CD4-positive, alpha-beta T cell treated with Interleukin-6 for 4 hours (primary cell): ENCODE data around the gene RAB1A.
A peak's percentile ranks its signal among the peaks of the same experiment; 100 is the strongest.
"Not testable (repeated sequence)": the region's sequence is repeated elsewhere in the genome, so short reads cannot be mapped to it uniquely, and the experiment has no call there.

Experiments used
- DNase-seq: peaks from one replicate; pipeline ENCODE4 v3.0.0-alpha.2; 2020; ENCODE audit warnings: mixed read lengths

Gene RAB1A

DNA sequence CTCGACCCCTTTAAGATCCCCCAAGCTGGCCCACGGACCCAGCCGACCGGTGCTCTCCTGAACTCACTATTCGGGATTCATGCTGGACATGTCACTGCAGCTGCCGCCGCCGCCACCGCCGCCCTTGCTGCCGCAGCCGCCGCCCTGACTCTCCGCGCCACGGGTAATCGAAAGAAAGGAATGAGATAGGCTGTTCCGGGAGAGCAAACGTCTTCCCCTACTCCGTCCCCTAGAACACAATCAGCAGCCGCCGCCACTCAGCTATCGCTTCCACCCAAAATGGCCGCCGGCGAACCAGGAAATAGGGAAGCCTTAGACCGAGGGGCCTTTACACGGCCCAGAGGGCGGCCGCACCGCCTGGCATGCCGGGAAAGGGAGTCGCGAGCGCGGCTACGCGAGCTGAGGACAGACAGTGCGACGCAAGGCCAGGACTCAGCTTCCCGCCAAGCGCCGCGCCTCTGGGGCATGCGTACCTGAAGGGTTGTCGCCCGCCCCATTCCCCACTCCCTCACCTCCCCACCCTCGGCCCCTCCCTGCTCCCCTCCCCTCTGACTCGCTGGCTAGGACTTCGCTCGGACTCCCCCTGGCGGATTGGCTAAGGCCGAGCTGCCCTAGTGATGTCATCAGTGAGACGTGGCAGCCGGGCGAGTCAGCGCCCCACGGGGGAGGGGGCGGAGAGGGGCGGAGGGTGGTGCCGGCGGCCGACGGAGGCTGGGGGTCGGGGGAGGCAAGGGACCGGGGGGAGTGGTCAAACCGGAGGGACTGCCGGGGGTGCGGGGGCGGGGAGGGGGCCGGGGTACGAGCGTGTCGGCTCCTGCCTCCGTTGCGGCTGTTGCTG lies at the start of gene RAB1A:
Gene RAB1A (minus strand): TSS at position 281 of the 838 bp plus-strand sequence. CDS start 191 bp downstream, at position 90.
- DNase-seq: peak; percentile 100

DNA sequence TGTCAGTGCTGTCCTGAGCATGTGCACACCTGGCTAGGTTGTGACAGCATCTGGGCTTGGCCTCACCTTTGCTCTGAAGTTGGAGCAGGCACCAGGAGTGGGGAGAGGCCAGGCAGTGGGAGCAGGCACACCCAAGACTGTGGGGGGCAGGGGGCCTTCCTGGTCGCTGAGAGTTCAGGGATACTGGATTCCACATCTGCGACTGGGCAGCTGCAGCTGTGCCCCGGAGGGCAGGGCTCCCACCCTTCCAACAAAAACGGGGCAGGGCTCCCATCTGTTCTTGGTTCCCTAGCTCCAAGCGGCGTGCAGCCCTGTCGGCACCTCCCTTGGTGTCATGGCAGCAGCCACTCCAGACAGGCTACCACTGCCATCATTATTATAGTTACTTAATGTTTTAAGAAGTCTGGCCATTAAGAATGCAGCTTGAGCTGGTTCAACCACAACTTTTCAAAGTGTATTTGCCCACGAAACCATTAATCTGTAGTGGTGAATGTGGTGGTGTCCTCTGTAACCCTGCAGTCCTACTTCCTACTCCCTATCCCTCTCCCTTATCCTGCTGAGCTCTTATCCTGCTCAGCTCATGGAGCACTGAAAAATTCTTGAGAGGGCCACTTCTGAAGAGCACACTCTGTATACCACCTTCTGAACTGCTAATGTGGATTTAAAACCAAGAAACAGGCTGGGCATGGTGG lies 48.0 kb upstream of the RAB1A start:
- no peak for DNase-seq

DNA sequence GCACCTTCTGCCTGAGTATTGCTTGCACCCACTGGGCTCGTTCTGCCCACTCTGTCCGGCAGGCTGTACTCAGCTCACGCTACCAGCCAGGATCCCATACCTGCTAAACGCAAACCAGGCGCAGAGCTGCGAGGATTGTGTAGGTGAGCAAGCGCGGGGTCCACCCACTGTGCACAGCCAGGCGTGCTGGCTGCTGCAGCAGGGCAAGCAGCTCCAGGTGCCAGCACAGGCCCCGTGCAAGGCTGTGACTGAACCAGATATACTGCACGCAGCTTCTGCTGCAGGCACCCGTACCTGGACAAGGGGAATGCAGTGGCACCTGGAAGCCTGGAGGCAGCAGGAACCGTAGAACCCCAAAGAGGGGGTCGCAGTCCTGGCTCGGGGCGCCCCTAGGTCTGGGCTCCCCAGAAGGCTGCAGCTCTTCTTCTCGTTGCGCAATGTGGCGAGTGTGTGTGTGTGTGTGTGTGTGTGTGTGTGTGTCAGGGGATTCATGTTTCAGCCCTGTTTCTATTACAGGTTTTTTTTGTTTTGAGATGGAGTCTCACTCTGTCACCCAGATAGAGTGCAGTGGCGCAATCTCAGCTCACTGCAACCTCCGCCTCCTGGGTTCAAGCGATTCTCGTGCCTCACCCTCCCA lies 46.1 kb upstream of the RAB1A start:
- no peak for DNase-seq

DNA sequence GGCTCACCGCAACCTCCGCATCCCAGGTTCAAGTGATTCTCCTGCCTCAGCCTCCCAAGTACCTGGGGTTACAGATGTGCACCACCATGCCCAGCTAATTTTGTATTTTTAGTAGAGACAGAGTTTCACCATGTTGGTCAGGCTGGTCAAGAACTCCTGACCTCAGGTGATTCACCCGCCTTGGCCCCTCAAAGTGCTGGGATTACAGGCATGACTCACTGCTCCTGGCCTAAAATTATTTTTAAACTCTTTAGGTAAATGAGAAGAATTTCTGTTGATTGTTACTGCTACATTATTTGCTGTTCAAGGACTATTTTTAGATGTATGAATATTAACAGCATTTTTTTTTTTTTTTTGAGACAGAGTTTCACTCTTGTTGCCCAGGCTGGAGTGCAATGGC lies 44.1 kb upstream of the RAB1A start:
- DNase-seq: not testable (repeated sequence)

DNA sequence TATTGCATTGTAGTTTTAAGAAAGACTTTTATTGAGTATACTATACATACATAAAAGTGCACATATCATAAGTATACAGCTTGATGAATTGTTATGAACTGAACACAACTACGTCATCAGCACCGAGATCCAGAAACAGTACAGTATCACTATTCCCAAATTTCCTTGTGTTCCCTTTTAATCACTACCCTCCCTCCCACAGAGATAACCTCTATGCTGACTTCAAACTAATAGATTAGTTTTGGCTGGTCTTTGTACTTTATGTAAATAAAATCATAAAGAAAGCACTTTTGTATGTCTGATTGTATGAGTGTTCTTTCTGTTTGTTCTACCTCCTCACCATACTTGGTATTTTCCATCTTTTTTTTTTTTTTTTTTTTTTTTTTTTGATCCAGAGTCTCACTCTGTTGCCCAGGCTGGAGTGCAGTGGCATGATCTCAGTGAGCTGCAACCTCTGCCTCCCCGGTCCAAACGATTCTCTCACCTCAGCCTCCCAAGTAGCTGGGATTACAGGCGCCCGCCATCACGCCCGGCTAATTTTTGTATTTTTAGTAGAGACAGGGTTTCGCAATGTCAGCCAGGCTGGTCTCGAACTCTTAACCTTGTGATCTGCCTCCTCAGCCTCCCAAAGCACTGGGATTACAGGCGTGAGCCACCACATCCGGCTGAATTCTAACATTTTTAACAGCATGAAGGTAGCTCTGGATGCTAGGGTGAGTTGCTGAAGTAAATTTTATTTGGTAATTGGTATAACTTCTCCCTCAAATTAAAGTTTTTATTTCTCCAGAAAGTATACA lies 43.3 kb upstream of the RAB1A start:
- no peak for DNase-seq

DNA sequence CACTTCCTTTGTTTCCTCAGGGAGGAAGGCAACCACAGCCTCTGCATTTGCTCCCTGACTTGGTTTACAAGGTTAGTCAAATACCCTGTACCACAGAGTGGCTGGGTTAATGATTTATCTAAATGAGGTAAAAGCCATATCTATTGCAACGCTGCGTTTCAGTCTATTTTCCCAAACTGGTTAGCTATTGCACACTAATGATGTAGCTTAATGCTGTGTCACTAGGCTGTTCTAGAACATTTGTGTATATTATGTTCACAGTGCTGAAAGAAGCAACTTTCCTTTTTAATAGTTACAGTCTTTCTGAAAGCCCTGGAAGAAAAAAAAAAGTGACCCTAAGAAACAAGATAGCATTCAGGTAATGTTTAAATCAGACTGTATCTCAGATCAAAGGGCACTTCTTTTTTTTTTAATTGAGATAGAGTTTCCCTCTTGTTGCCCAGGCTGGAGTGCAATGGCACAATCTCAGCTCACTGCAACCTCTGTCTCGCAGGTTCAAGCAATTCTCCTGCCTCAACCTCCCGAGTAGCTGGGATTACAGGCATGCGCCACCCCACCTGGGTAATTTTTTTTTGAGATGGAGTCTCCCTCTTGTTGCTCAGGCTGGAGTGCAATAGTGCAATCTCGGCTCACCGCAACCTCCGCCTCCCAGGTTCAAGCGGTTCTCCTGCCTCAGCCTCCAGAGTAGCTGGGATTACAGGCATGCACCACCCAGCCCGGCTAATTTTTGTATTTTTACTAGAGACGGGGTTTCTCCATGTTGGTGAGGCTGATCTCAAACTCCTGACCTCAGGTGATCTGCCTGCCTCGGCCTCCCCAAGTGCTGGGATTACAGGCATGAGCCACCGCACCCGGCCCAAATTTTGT lies 40.9 kb upstream of the RAB1A start:
- not testable (repeated sequence) for DNase-seq

DNA sequence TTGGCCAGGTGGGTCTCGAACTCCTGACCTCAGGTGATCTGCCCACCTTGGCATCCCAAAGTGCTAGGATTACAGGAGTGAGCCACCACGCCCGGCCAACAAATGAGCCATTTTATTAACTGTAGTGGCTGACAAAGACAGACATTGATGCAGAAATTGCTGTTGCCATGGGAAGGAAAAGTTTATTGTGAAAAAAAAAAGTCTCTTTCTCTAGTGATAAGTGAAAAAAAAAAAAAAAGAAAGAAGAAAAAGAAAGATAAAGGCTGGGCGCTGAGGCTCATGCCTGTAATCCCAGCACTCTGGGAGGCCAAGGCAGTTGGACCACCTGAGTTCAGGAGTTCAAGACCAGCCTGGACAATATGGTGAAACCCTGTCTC lies 39.8 kb upstream of the RAB1A start:
- no peak for DNase-seq

DNA sequence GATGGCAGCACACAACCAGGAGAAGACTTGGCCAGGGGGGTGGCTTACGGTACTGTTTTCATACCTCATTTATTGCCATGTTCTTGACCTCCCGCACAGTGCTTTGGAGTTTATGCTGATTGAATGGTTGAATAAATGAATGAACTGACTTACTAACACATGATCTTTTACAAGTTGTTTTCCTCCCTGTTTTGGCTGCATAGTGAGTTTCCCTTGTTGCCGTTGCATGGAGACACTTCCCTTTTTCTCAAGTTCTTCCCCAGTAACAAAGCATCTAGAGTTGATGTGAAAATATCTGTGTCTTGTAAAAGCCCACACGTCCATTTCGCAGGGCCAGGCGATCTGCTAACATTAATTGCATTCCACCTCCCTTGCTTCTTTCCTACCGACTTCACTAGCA lies 35.7 kb upstream of the RAB1A start:
- no peak for DNase-seq

DNA sequence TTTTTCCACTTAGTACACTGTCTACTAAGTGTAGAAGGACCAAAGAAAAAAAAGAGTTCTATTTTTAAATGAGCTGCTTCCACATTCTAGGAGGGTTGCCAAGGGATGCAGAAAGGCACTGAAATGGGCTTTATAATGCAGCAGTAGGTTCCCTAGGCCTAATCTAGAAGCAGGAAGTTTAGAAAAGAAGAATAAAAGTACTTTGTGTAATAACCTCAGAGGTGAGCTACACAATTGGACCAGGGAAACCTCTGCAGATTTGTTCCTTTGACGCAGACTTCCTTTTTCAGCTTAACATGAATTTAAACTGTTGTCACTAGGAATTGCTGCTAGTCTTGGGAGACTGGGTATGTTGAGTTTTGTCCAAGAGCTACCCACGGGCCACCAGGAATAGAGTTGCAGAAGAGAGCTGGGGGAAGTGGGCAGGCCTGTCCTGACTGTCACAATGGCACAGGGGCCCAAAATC lies 34.6 kb upstream of the RAB1A start:
- DNase-seq: no peak

DNA sequence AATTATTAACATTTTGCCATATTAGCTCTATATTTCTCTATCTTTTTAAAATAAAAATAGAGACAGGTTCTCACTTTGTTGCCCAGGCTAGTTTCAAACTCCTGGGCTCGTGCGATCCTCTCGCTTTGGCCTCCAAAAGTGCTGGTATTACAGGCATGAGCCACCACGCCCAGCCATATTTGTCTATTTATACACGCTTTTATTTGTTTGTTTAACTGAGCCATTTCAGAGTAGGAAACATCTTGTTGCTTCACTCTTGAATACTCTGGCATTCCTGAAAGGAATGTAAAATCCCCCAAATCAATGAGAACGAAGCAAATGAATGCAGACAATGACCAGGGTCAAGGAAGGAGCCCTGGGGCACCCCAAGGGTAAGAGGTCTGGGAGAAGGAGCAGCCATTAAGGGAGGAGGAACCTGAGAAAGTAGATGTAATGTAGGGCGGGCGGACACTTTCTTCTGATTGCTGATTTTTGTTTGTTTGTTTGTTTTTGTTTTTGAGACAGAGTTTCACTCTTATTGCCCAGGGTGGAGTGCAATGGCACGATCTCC lies 31.7 kb upstream of the RAB1A start:
- no peak for DNase-seq

DNA sequence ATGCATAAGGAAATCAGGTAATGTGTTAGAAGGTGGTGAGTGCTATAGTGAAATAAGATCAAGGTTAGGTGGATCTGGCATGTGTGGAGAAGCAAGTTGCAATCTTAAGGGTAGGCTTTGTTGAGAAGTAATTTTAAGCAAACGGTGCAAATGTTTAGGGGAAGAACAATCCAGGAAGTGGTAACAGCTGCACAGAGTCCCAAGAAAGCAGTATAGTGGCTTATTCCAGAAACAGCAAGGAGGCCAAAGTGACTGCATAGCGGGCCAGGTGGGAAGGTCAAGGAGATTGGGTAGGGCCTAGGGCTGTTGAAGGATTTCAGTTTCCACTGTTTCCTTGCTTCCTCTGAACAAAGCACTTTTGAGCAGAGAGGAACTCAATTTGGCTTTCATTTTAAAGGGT lies 30.0 kb upstream of the RAB1A start:
- no peak for DNase-seq

DNA sequence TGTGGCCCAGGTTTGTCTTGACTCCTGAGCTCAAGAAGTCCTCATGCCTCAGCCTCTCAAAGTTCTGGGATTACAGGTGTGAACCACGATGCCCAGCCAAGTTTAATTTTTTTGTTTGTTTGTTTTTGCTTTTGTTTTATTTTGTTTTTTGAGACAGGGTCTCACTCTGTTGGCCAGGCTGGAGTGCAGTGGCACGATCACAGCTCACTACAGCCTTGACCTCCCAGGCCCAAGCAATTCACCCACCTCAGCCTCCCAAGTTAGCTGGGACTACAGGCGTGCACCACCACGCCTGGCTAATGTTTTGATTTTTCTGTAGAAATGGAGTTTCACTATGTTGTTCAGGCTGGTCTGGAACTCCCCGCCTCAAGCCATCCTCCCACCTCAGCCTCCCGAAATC lies 29.4 kb upstream of the RAB1A start:
- no peak for DNase-seq

DNA sequence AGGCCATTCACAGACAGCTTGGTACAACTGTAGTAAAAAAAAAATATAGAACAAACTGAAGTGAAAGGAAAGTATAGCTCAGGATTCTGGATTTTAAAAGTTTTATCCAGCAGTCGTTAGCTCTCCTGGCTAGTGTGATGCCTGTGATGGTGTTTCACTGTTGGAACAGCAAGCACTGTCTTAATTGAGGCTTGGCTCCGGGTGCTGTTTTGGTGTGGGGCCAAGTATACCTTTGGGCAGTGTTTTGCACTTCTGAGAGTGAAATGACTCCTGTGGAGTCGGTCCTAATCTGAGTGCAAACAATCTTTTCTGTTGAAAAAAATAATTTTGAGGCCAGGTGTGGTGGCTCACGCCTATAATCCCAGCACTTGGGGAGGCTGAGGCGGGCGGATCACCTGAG lies 28.7 kb upstream of the RAB1A start:
- no peak for DNase-seq

DNA sequence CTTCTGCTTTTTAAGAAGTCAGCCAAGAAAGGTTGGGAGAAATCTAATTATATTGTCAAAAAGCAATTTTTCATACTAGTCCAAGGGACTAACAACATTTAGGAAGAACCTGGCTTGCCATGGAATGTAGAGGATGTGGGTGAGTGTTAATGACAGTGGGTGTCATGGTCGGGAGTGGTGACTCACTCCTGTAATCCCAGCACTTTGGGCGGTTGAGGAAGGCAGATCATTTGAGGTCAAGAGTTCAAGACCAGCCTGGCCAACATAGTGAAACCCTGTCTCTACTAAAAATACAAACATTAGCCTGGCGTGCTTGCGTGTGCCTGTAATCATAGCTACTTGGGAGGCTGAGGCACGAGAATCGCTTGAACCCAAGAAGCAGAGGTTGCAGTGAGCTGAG lies 27.9 kb upstream of the RAB1A start:
- not testable (repeated sequence) for DNase-seq

DNA sequence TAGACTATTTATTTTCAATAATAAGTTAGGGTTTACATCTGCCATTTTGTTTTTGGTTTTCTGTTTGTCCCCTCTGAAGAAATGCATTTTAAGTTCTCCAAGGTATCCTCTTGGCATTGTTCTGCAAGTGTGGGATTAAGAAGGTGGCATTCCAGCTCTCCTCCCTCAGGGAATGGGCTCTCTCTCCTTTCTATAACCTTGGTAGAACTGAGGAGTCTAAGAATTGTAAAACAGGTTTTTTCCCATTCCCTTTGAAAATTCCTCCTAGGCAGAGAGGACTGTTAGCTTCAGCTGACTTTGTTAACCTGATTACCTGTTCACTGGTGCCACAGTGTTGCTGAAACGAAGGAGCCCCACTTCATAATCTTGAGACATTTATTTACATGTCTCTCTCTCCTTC lies 26.1 kb upstream of the RAB1A start:
- DNase-seq: no peak

DNA sequence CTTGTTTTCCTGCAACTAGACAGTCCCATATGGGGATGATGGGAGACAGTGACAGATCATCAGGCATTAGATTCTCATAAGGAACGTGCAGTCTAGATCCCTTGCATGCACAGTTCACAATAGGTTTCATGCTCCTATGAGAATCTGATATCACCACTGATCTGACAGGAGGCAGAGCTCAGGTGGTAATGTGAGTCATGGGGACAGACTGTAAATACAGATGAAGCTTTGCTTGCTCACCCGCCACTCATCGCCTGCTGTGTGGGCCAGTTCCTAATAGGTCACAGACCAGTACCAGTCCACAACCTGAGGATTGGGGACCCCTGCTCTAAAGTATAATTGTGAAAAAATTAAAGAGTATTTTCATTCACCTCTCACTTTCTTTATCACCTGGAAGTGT lies 23.6 kb upstream of the RAB1A start:
- DNase-seq: no peak

DNA sequence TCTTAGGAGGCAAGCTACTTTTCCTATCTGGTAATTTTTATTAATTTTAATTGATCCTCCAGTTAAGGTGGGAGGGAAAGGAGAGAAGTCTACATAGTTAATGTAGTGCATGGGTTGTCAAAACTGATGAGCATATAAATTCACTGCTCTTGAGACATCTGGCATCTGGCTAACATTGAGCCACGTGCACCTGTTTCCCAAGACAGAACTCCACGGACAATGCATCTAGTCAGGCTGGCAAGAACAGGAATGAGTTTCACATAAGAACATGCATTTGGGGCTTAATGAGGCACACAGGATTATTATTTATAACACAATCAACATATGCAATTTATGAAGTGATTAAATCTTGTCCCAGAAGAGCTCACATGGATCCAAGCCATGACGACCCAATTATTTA lies 16.2 kb upstream of the RAB1A start:
- DNase-seq: no peak

DNA sequence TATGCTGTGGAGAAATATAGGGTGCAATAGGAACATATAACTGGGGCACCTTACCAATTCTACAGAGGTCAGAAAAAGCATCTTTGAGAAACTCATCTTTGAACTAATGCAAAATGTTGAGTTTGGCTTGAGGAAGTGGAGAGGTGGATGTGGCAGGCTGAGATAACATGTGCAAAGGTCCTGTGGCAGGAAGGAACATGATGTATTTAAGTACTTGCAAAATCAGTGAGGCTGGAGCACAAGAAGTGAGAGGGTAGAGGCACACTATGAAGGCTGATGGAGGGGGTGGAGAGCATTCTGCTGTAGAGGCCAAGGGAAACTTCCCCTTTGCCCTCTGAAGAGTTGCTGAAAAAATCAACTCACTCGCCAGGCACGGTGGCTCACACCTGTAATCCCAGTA lies 14.7 kb upstream of the RAB1A start:
- no peak for DNase-seq

DNA sequence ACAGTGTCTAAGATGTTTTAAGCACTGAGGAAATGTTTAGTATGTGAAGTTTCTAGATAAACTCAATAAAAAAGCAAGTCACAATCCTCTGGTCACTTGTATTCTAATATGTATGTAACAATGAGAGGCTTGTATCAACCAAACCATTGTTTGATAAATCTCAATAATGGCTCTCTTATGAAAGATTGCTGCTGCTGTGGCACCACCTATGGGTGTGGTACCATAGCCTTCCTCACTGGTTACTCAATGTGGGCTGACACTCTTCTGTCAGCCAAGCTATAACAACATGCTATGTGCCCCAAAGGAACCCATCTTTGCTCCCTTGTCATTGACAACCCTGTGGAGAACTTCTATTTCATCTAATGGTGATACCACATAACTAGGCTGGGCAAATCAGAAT lies 12.6 kb upstream of the RAB1A start:
- DNase-seq: peak; percentile 24

DNA sequence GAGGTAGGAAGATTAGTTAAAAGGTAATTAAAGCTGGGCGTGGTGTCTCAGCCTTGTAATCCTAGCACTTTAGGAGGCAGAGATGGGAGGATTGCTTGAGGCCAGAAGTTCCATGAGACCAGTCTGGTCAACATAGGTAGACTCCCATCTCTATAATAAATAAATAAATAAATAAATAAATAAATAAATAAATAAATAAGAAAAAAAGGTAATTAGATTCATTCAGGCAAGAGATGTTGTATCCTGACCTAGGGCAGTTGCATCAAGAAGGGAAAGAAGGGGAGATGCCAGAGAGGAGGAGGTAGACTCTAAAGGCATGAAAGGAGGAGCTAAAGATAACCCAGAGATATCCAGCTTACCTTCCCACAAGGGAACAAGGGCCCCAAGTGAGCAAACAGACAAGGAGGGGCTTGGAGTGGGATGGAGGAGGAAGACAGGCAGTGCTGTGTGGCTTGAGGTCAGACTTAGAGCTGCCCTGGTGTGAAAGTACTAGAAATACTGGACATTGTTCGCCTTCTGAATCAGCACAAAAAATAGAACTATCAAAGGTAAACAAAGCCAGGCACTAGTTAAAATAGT lies 7.4 kb upstream of the RAB1A start:
- no peak for DNase-seq

DNA sequence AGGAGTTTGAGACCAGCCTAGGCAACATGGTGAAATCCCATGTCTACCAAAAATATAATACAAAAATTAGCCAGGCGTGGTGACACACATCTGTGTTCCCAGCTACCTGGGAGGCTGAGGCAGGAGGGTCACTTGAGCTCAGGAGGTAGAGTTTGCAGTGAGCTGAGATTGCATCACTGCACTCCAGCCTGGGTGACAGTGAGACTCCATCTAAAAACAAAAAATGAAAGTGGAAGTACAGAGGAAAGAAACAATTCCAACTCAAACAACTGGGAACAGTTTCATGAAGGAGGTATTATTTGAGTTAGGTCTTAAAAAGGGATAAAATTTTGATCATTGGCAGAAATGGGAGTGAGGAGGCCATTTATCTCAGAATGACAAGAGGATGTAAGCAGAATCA lies 6.3 kb upstream of the RAB1A start:
- DNase-seq: no peak
